Kidney glomerular epithelial cell (primary cell): ENCODE measurements around the gene KBTBD4.

ENCODE experiments used
- DNase-seq: peaks from one replicate; lab custom pipeline; 2025; lab: John Stamatoyannopoulos, UW

The KBTBD4 gene

DNA sequence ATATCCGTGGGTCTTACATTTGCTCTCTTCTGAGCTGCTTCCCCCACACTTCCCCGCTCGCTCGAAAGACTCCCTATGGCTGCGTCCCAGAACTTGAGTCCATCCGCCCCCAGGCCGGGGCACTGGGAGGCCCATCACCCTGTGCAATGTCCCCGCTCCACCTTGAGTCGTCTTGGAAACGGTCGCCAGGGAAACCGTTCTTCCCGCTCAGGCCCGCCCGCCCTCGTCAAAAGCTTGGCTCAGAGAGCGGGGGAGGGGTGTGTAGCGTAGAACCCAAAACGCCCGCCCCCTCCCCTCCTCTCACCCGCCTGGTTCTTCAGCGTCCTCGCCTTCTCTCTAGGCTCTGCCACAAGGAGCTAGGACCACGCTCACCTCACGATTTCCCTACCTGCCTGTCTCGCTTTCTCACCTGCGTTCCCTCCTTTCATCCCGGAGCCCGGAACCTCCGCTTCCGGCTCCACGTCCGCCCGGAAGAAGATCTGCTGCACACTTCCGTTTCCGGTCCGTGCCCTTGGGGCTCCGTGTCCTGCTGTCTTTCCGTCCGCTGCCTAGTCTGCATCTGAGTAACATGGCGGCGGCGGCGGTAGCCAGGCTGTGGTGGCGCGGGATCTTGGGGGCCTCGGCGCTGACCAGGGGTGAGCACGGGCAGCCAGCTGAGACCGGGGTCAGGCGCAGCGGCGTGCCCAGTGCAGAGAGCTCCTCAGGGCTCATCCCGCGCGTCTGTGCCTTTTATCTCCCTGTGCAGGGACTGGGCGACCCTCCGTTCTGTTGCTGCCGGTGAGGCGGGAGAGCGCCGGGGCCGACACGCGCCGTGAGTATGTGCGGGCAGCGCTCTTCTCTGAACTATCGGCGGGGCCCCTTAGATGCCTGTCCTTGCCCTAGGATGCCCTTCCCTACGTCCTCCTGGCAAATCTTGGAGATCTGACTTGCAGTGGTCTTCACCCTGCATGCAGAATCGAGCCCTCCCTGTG lies at the start of gene KBTBD4, which contains the start of gene NDUFS3:
KBTBD4 (minus strand) TSS at position 447 of the 971 bp plus-strand sequence; CDS start at position 428, 19 bp downstream.
NDUFS3 (plus strand) TSS at position 551 of the 971 bp plus-strand sequence; CDS start at position 569, 18 bp downstream.
- DNase-seq = peak; percentile 85

DNA sequence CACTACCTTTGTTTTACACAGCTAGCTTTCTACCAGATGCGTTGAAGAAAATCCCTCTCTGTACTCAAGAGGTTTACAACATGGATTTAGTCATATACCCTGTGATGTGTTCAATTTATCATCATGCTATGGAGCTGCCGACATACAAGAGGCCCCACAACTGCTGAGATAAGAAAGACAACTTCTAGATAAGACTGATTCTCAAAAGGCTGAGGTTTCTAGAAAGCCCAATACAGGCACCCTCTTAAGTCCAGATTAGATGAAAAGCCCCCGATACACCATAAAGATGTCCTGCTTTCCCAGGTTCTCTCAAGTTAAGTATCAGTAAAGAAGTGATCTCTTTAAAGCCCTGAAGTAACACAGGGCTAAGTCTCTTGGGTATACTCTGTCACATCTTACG lies 49.3 kb upstream of the KBTBD4 start:
- DNase-seq = no peak

DNA sequence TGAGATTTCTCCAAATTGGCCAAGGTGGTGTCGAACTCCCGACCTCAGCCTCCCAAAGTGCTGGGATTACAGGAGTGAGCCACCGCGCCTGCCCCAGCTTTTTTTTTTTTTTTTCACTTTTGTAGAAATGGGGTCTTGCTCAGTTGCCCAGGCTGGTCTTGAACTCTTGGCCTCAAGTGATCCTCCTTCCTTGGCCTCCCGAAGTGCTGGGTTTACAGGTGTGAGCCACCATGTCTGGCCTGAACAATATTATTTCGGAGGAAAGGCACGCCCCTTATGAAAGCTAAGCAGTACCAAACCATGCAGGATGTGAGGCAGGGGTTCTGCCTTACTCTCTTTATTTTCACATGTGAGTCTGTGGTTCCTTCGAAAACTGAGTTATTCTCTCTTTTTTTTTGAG lies 47.5 kb upstream of the KBTBD4 start:
- no peak for DNase-seq

DNA sequence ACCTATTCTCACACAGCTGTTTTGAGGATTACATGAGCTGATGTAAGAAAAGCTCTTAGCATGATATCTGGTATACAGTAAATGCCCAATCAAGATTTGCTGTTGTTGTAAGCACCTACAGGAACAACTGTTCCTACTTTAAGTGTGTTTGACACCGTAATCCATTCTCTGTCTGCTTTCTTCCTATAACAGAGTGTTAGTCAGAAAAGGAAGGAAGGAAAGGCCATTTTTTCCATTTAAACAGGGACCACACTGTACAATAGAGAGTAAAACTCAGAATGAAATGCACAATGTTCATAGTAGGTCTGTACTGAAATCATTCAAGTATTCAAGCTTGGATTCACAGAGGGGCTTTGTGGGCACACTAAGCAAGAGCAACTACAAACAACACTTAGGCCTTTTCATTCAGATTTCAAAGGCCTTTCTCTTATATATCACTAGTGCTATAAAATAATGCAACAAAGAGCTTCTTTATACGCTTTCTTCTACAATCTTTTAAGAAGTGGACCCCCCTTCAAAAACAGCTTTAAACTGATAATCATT lies 42.1 kb upstream of the KBTBD4 start:
- DNase-seq = no peak

DNA sequence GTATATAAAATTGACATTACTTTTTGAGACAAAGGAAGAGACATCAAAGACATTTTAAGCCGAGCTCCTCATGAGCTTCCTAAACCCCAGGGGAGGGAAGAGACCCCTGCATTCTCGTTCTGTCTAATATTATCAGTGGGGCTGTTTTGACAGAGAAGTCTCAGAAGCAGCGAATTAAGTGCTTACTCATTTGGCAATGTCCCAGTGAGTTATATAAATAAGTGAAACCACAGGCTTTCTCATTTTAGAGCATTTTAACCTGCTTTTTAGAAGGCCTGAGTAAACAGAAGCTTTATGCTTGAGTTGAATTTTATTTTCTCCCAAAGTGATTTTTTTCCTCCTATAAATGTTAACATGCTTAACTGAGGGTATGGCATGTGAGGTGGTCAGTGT lies 38.6 kb upstream of the KBTBD4 start:
- peak; percentile 52 for DNase-seq

DNA sequence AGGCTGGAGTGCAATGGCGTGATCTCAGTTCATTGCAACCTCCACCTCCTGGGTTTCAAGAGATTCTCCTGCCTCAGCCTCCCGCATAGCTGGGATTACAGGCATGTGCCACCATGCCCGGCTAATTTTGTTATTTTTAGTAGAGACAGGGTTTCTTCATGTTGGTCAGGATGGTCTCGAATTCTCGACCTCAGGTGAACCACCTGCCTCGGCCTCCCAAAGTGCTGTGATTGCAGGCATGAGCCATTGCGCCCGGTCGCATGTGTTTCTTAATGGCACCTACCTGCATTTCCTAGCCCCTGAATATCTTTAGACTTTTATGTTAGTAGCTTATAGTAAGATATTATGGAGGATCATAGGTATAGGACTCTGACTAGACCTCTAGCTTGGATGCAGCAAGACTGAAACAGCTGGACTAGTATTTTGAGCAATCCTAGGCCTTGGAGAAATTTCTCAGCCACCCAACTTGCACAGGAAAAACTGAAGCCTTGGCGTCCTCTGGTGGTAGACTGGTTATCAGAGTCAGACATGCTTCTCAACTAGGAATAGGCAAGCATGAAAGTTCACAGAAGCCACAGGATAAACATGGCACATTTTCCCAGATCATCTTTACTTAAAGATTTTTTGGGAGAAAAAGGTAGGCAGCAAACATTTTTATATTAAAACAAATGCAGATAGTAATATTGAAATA lies 38.1 kb upstream of the KBTBD4 start:
- peak; percentile 32 for DNase-seq

DNA sequence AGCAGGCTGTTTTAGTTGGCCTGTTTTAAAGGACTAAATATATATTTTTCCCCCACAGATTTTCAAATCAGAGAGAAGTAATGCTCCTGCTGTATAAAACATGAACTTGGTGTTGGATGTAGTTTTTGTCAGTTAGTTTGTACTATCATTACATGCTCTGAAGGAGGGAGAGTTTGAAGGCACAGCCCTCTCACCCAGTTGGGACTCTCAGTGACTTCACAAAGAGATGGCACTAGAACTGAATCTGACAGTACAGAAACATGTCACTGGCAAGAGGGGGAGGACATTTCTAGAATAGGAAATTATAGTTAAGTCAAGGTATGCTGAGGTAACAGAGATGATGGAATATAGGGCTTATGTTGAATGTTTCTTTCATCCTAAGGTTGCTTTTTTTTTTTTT lies 36.5 kb upstream of the KBTBD4 start:
- no peak for DNase-seq

DNA sequence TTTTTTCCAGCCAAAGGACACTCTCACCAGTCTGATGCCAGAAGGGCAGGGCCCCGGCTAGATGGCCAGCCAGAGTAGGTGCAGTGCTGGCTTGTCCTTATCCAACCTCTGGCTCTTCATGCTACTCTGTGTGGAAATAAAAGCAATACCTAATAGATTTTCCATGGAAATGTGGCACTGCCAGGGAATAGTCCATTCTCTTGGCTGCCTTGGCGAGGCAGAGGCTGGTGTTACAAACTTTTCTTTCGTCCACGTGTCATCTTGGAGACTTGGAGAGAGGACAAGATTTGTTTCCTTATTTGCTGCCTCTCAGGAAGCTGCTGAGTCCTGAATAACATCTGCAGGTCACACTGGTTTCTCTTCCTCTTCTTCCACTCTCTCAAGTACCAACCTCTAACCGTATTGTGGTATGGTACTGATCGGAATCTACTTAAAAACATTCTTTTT lies 32.6 kb upstream of the KBTBD4 start:
- DNase-seq = no peak

DNA sequence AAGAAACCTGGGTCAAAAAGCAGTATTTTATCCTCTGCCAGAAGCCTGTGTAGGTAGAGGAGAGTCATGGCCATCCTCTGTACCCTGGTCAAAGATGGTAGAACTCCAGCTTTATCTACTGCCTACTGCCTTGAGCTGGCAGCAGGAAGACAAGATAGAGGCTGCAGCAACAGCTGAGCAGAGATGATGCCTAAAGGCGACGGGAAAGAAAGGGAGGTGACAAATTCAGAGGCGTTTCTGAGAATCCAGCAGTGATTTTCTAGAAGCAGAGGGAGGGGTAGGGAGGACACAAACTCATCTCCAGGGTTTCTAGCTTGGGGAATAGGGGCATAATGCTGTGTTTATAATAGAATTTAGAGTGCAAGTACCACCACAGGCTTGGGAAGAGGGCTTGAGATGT lies 30.9 kb upstream of the KBTBD4 start:
- DNase-seq = no peak

DNA sequence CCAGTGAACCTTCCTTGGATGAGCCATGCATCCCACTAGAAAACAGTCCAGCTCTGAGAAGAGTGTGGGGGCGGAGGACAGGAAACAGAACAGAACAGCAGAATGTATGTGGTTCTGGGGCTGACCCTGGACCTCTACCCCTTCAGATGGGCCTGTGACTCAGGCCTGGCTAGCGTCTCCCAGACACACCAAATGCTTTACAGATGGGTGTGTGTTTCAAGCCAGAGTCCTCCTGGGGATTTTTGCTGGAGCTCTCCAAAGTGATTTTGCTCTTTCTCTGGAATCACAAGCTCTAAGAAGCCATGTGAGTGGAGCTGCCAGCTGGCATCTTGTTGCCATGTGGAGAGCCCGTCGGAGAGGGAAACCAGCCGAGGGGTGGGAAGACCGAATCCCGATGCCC lies 28.6 kb upstream of the KBTBD4 start:
- peak; percentile 60 for DNase-seq

DNA sequence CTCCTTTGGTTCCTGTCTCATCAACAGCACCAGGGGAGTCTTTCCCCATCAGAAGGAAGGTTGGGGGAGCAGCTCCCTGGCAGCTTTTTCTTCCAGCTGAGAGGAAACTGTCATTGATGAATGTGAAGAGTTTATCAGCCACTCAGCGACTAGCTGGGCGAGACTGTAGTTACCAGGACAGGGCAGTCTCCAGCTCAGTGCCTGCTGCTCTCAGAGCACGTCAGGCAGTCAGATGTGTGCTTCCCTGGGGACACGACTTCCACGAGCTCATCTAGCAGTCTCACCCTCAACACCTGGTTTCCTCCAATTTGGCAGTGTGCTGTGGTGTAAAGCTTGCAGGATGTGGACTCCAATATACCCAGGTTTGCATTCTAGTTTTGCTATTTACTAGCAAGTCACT lies 28.0 kb upstream of the KBTBD4 start:
- DNase-seq = no peak

DNA sequence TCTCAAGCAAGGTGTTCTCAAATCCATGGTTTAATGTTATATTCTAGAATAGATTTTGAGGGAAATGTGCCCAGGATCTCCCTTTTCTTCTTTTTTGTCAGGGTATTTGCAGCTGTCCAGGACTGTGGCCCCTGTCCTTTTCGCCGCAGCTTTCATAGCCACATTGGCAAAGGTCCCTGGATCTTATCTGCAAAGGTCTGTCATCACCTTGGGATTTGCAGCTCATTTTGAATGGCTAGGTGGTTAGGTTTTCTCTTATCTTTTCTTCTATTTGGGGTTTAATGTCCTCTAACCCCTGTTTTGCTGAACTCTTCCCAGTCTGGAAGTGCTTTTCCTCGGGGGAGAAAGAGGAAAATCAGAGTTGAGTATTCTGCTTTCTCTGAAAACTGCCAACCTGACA lies 27.2 kb upstream of the KBTBD4 start:
- no peak for DNase-seq

DNA sequence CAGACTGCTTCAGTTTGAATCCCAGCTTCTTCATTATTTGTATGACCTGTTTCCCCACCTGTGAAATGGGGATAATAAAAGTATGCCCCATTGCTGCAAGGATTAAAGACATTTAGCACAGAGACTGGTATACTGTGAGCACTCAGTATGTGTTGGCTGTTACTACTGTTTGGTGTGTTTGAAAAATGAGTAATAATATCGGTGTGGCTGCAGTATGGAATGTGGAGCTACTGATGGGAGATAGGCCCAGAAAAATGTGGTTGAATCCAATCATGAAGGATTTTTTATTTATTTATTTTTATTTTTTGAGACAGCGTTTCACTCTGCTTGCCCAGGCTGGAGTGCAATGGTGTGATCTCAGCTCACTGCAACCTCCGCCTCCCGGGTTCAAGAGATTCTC lies 24.5 kb upstream of the KBTBD4 start:
- no peak for DNase-seq

DNA sequence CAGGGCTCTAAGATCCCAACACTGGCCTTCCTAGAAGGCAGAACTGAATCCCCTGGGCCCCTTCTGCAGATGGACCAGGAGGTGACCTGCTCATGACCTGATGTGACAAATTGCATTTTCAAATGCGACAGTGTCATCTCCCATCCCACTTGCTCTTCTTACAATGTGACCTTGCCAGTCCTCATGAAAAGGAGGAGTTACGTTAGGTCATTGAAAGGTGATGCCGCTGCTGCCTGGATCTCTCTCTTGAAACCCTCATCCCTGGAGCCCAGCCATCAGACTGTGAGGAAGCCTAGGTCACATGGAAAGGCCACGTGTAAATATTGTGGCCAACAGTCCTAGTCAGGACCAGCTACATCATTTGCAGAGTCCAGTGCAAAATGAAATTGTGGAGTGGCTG lies 21.1 kb upstream of the KBTBD4 start:
- DNase-seq = no peak

DNA sequence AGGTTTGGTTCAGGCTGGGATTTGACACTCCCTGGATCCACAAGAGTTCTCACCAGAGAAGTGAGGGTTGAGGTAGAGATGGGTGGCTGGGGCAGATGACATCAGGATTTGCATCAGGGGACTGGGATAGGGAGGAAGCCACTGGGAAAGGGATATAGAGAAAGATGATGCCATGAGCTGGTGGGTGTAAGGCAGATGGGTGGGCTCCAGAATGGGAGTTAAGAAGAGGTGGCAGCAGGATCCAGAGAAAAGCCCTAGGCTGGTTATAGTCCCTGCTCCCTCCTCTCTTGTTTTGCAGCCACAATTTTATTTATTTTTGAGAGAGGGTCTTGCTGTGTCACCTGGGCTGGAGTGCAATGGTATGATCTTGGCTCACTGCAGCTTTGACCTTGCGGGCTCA lies 17.2 kb upstream of the KBTBD4 start:
- DNase-seq = no peak

DNA sequence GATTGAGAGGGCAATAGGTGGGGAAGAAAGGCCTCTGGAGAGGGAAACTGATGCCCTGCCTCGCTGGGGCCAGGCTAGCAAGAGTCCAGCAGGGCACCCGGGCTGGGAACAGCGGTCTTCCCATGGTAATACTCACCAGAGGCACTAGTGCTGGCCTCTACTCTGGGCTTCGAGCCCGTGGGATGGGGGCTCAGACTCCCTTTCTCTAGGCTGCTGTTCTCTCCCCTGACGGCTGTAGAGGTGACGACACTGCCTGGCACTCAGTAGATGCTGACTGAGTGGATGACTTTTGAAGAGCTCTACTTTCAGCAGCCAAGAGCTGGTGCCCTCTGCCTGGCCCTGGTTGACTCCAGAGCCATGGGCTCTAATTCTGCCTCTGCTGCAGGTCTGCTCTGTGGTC lies 16.3 kb upstream of the KBTBD4 start:
- no peak for DNase-seq

DNA sequence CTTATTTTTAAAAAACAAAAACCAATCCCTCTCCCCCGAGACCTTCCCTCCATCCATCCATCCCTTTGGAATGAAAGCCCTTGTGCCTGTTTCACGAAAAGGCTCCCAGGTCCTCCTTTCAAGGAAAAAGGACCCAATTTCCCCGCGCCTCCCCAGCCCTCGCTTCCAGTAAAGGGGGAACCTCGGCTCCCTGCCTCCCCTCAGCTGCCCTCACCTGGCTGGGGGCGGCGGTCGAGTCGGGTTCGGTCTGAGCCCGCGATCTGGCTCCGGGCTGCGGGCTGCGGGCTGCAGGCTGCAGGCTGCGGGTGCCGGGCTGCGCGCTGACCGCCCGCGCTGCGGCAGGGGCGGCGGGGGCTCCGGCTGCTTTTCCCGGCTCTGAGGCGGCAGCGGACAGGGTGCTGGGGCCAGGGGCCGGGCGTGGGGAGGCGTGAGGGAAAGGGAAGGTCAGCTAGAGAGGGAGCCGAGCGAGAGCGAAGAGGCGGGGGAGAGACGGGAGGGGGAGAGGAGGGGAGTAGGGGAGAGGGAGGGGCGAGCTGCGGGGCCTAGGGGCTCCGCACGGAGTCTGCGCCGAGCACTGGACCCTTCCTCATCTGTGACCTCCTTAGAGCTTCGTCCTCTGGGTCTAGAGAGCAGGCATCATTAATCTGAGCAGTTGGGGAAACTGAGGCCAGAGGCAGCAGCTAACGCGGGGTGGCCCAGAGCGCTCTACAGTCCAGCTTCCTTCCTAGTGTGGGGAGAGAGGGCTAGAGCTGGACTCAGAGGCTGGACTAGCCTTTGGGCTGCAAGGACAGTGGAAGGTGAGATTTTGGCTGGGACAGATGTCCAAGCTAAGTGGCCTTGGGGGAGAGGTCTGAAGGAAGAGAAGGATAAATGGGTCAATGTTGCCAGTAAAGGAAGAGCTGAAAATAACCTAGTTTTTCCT lies 15.4 kb upstream of the KBTBD4 start, which contains the start of gene C1QTNF4:
C1QTNF4 (minus strand) TSS at position 478 of the 922 bp plus-strand sequence. CDS start 3,601 bp downstream, outside the sequence.
- DNase-seq = no peak

DNA sequence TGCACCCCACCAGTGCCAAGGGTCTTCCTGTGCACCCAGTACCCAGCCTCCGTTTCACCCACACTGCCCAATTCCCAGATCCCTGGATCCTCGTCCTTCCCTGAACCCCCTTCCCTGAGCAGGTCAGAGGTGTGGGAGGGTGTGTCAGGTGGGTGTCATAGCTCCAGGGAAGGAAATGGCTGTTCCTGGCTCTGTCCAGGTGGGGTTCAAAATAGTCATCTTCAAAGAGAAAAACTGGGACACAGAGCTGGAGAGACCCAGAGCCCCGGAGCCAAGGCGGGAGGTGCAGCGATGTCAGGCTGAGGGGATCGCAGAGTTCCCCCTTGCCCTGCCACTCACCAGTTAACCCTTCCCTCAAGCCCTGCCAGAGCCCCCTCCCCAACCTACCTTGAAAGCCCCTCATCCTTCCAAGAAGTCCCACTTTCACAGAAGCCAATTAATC lies 14.7 kb upstream of the KBTBD4 start:
- DNase-seq = no peak

DNA sequence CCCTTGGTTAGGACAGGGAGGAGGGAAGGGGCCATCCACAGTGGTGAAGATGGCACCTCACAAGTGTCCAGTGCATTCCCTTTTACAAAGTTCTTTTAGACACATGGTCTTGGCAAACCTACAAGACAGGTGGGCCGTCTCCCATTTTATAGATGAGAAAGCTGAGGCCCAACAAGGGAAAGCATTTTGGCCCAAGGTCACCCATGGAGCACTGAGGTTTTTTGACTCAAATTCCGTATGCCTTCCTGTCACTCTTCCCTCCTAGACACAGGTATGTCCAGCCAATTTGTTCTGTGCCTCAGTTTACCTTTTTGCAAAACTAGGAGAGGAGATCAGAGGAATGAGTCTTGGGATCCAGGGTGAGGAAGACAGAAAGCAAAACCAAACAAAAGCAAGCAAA lies 14.2 kb upstream of the KBTBD4 start:
- no peak for DNase-seq

DNA sequence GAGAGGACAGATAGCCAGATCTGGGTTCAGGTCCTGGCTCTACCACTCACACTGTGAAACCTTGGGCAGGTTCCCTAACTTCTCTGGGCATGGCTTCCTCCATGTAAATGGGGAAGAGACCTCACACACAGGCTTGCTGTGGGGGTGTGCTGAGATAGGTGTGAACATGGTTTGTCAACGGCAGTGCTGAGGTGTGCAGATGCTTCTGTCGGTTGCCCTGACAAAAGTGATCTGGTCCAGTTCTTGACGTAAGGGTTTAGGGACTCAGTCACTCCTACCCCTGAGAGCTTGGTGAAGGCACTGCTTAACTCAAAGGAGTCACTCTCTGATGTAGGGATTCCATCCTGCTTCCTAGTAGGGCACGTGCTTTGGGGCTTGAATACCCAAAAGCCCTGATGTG lies 13.5 kb upstream of the KBTBD4 start:
- no peak for DNase-seq

DNA sequence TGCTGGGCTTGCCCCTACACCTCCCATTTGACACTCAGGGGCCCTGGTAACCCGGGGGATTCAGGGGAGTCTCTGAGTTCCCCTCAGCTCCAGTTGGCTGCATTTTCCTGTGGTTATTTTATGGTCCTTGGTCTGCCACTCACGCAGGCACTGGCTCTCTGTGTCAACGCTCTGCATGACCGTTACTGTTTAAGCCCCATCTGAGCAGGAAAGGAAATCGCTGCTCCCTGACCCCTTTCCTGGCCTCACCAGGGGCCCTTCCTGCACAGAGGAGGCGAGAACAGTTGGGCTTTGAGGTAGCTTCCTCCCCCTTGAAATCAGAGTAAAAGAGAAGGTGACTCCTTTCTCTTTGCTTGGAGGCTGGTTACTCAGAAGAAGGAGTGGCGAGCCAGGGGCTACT lies 13.0 kb upstream of the KBTBD4 start:
- no peak for DNase-seq
